Measurements from ENCODE around the gene TM9SF3. TPM values are rescaled to one million over a fixed set of nuclear protein-coding genes. Genes with fewer than 3 reads are reported as not detected.

The TM9SF3 gene
- total and polyA plus RNA-seq, 2 experiments from 2014 or later: 37.3 to 72.5 TPM

GRCh38 chr10:96600337-96600736, 13.5 kb upstream of the TM9SF3 start:
- H3F3A ChIP-seq (replicated peaks; ENCODE audit: low read depth): no peaks in the 10 kb centered on the region
- Mint-ChIP-seq H3K27ac (no peak overlapping the region), H3K36me3 (ENCODE audit: low read depth) (no peaks in the 10 kb centered on the region), H3K9me3 (no peaks in the 10 kb centered on the region), H3K4me1 (no peaks in the 10 kb centered on the region; the same call in 1 of the 3 replicates), H3K27me3 (ENCODE audit: insufficient read depth, low read depth, poor library complexity) (peaks cover 4% of the 10 kb centered on the region), H3K4me3 (no peak overlapping the region)
- no peaks in the 10 kb centered on the region for H3K27me3 ChIP-seq (ENCODE audit: insufficient read depth)
- H3K4me1 ChIP-seq (ENCODE audit: insufficient read depth): no peaks in the 10 kb centered on the region
- H2AFZ ChIP-seq: no peak overlapping the region
- H4K20me1 ChIP-seq (replicated peaks; ENCODE audit: insufficient read depth): no peaks in the 10 kb centered on the region; the same call in 1 of the 2 replicates
- no peaks in the 10 kb centered on the region for H3K79me2 ChIP-seq (replicated peaks; ENCODE audit: insufficient read depth)
- TF ChIP-seq NANOG (IDR thresholded peaks at IDR 0.05; ENCODE audit: borderline replicate concordance): no peak
- no peak for TF ChIP-seq CREB1 (CRISPR knock-in tag; IDR thresholded peaks at IDR 0.05; ENCODE audit: low read depth)
- TF ChIP-seq, protein P1, sequence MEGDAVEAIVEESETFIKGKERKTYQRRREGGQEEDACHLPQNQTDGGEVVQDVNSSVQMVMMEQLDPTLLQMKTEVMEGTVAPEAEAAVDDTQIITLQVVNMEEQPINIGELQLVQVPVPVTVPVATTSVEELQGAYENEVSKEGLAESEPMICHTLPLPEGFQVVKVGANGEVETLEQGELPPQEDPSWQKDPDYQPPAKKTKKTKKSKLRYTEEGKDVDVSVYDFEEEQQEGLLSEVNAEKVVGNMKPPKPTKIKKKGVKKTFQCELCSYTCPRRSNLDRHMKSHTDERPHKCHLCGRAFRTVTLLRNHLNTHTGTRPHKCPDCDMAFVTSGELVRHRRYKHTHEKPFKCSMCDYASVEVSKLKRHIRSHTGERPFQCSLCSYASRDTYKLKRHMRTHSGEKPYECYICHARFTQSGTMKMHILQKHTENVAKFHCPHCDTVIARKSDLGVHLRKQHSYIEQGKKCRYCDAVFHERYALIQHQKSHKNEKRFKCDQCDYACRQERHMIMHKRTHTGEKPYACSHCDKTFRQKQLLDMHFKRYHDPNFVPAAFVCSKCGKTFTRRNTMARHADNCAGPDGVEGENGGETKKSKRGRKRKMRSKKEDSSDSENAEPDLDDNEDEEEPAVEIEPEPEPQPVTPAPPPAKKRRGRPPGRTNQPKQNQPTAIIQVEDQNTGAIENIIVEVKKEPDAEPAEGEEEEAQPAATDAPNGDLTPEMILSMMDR (conservative IDR thresholded peaks at IDR 0.05; ENCODE audit: low read depth in 2 of 2): no peak
- no peak for TF ChIP-seq EZH2 (IDR thresholded peaks at IDR 0.05; ENCODE audit: low read depth, unreplicated experiment)
- TF ChIP-seq, protein P2, sequence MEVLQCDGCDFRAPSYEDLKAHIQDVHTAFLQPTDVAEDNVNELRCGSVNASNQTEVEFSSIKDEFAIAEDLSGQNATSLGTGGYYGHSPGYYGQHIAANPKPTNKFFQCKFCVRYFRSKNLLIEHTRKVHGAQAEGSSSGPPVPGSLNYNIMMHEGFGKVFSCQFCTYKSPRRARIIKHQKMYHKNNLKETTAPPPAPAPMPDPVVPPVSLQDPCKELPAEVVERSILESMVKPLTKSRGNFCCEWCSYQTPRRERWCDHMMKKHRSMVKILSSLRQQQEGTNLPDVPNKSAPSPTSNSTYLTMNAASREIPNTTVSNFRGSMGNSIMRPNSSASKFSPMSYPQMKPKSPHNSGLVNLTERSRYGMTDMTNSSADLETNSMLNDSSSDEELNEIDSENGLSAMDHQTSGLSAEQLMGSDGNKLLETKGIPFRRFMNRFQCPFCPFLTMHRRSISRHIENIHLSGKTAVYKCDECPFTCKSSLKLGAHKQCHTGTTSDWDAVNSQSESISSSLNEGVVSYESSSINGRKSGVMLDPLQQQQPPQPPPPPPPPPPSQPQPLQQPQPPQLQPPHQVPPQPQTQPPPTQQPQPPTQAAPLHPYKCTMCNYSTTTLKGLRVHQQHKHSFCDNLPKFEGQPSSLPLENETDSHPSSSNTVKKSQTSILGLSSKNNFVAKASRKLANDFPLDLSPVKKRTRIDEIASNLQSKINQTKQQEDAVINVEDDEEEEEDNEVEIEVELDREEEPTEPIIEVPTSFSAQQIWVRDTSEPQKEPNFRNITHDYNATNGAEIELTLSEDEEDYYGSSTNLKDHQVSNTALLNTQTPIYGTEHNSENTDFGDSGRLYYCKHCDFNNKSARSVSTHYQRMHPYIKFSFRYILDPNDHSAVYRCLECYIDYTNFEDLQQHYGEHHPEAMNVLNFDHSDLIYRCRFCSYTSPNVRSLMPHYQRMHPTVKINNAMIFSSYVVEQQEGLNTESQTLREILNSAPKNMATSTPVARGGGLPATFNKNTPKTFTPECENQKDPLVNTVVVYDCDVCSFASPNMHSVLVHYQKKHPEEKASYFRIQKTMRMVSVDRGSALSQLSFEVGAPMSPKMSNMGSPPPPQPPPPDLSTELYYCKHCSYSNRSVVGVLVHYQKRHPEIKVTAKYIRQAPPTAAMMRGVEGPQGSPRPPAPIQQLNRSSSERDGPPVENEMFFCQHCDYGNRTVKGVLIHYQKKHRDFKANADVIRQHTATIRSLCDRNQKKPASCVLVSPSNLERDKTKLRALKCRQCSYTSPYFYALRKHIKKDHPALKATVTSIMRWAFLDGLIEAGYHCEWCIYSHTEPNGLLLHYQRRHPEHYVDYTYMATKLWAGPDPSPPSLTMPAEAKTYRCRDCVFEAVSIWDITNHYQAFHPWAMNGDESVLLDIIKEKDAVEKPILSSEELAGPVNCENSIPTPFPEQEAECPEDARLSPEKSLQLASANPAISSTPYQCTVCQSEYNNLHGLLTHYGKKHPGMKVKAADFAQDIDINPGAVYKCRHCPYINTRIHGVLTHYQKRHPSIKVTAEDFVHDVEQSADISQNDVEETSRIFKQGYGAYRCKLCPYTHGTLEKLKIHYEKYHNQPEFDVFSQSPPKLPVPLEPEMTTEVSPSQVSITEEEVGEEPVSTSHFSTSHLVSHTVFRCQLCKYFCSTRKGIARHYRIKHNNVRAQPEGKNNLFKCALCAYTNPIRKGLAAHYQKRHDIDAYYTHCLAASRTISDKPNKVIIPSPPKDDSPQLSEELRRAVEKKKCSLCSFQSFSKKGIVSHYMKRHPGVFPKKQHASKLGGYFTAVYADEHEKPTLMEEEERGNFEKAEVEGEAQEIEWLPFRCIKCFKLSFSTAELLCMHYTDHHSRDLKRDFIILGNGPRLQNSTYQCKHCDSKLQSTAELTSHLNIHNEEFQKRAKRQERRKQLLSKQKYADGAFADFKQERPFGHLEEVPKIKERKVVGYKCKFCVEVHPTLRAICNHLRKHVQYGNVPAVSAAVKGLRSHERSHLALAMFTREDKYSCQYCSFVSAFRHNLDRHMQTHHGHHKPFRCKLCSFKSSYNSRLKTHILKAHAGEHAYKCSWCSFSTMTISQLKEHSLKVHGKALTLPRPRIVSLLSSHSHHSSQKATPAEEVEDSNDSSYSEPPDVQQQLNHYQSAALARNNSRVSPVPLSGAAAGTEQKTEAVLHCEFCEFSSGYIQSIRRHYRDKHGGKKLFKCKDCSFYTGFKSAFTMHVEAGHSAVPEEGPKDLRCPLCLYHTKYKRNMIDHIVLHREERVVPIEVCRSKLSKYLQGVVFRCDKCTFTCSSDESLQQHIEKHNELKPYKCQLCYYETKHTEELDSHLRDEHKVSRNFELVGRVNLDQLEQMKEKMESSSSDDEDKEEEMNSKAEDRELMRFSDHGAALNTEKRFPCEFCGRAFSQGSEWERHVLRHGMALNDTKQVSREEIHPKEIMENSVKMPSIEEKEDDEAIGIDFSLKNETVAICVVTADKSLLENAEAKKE (CRISPR knock-in tag; IDR thresholded peaks at IDR 0.05): no peak
- TF ChIP-seq, protein P3, sequence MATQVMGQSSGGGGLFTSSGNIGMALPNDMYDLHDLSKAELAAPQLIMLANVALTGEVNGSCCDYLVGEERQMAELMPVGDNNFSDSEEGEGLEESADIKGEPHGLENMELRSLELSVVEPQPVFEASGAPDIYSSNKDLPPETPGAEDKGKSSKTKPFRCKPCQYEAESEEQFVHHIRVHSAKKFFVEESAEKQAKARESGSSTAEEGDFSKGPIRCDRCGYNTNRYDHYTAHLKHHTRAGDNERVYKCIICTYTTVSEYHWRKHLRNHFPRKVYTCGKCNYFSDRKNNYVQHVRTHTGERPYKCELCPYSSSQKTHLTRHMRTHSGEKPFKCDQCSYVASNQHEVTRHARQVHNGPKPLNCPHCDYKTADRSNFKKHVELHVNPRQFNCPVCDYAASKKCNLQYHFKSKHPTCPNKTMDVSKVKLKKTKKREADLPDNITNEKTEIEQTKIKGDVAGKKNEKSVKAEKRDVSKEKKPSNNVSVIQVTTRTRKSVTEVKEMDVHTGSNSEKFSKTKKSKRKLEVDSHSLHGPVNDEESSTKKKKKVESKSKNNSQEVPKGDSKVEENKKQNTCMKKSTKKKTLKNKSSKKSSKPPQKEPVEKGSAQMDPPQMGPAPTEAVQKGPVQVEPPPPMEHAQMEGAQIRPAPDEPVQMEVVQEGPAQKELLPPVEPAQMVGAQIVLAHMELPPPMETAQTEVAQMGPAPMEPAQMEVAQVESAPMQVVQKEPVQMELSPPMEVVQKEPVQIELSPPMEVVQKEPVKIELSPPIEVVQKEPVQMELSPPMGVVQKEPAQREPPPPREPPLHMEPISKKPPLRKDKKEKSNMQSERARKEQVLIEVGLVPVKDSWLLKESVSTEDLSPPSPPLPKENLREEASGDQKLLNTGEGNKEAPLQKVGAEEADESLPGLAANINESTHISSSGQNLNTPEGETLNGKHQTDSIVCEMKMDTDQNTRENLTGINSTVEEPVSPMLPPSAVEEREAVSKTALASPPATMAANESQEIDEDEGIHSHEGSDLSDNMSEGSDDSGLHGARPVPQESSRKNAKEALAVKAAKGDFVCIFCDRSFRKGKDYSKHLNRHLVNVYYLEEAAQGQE (IDR thresholded peaks at IDR 0.05; ENCODE audit: unreplicated experiment): no peak
- TF ChIP-seq ZNF331 (CRISPR knock-in tag; IDR thresholded peaks at IDR 0.05; ENCODE audit: low read depth): no peak
- no peak for TF ChIP-seq STAT1 (IDR thresholded peaks at IDR 0.05; ENCODE audit: unreplicated experiment)
- TF ChIP-seq EZH2phosphoT487 (IDR thresholded peaks at IDR 0.05; ENCODE audit: unreplicated experiment): no peak
- TF ChIP-seq JUNB (IDR thresholded peaks at IDR 0.05; ENCODE audit: unreplicated experiment): no peak
- TF ChIP-seq ZNF114 (CRISPR knock-in tag; IDR thresholded peaks at IDR 0.05): no peak
- no peak for TF ChIP-seq POLR2AphosphoS5 (IDR thresholded peaks at IDR 0.05; ENCODE audit: low read depth)
- TF ChIP-seq ETS1 (IDR thresholded peaks at IDR 0.05): no peak
- H3K4me3 ChIP-seq: no peak overlapping the region
- H3K9me2 ChIP-seq (ENCODE audit: insufficient read depth): no peaks in the 10 kb centered on the region
- H3K4me2 ChIP-seq: no peak overlapping the region
- H3K36me3 ChIP-seq (ENCODE audit: insufficient read depth): no peaks in the 10 kb centered on the region
- no peak overlapping the region for H3K27ac ChIP-seq (ENCODE audit: low read depth)
- no peak for ATAC-seq
- no peak for DNase-seq (ENCODE audit: low spot score)

Data from GM23338 (cell line).